Measurements from ENCODE around the gene CBX2.

Gene CBX2

GRCh38 chr17:79801156-79802038, 23.4 kb downstream of the CBX2 start:
- peak in 1 of 2 experiments; percentile 48 for DNase-seq

GRCh38 chr17:79802039-79802735, 24.2 kb downstream of the CBX2 start:
- DNase-seq, result no peak

GRCh38 chr17:79802736-79803420, 24.9 kb downstream of the CBX2 start:
- peak in 1 of 2 experiments; percentile 52 for DNase-seq

GRCh38 chr17:79803421-79803996, 25.6 kb downstream of the CBX2 start:
- DNase-seq, result peak in 1 of 2 experiments; percentile 64

GRCh38 chr17:79803997-79804855, 26.3 kb downstream of the CBX2 start:
- peak in 1 of 2 experiments; percentile 74 for DNase-seq

- no peak for DNase-seq
Measured at GRCh38 chr17:79804856-79805696, 27.1 kb downstream of the CBX2 start.

GRCh38 chr17:79806446-79806760, 28.5 kb downstream of the CBX2 start:
- DNase-seq, result no peak

- DNase-seq, result no peak
Measured at GRCh38 chr17:79806863-79807720, 29.1 kb downstream of the CBX2 start.

GRCh38 chr17:79808763-79809529, 31.0 kb downstream of the CBX2 start:
- peak in 1 of 2 experiments; percentile 74 for DNase-seq

GRCh38 chr17:79809530-79810129, 31.7 kb downstream of the CBX2 start:
- DNase-seq, result peak in 1 of 2 experiments; percentile 54

- DNase-seq, result peak; percentile 96 to 99
Measured at GRCh38 chr17:79810130-79811010, 32.4 kb downstream of the CBX2 start.

- DNase-seq, result peak; percentile 92 to 94
Measured at GRCh38 chr17:79811011-79811867, 33.3 kb downstream of the CBX2 start.

- DNase-seq, result peak in 1 of 2 experiments; percentile 60
Measured at GRCh38 chr17:79811868-79812352, 34.0 kb downstream of the CBX2 start.

GRCh38 chr17:79812353-79813258, 34.7 kb downstream of the CBX2 start:
- DNase-seq, result peak in 1 of 2 experiments; percentile 47

Data from NCI-H524 (cell line).